Measurements from ENCODE around the gene SH2B3. TPM values are rescaled to one million over a fixed set of nuclear protein-coding genes. Genes with fewer than 3 reads are reported as not detected.

SH2B3 gene
- polyA plus RNA-seq, 1 donor from 2014 or later = 3.0 TPM

DNA sequence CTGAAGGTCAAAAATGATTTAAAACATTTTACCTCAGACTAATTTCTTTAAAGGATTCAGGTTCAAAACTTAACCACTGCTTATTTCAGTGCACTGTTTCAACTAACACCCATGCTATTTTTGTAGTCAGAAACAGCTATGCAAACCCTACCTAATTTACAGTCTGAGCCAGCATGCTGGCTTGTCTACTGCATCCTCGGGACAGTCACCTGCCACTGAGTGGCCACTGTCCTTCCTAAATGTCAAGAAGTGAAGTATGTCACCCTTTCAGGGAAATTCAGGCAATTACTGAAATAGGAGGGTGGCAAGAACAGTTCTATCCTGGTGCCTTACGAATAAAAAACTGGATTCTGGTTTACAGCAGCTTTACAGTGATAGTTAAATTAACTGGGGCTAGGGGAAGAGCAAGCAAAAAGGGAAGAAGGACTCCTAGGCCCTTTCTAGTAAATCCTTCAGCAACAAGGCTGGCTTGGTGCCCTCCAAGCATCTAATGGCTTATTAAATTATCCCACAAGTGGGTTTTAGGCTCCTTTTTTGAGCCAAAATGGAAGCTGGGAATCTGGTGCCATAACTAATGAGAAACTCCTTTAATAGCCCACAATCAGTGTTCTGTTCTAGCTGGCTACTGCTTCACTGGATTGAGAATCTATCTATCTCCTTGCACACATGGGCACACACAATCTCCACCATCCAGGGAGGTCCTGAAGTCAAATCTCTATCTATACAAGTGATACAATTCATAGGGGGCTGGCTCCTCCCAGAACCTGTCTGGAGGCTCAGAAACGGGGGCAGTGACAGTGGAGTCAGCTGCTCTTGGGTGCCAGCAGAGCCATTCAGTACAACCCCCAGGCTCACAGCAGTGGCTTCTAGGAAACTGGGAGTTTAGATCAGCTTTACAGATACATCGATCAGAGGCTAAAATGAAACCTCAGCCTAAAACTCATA is 43.4 kb downstream of the SH2B3 start:
- Histone ChIP-seq H2AFZ (ENCODE audit: low read depth, low read length) (no peak overlapping the region), H3K79me2 (replicated peaks; ENCODE audit: insufficient read depth, low read length) (no peaks in the 10 kb centered on the region), H3K27ac (ENCODE audit: low read length) (no peak overlapping the region), H3K9ac (ENCODE audit: low read length) (no peak overlapping the region), H4K20me1 (ENCODE audit: insufficient read depth) (no peaks in the 10 kb centered on the region), H3K4me3 (ENCODE audit: low read length) (no peak overlapping the region), H3K4me2 (ENCODE audit: low read length) (no peak overlapping the region), H3K9me3 (ENCODE audit: low read length) (no peaks in the 10 kb centered on the region), H3K27me3 (ENCODE audit: insufficient read depth, low read depth, low read length) (no peaks in the 10 kb centered on the region), H3F3A (ENCODE audit: insufficient read depth, low read length, poor library complexity, severe bottlenecking) (no peaks in the 10 kb centered on the region), H3K9me2 (ENCODE audit: insufficient read depth, low read length) (no peaks in the 10 kb centered on the region), H3K36me3 (ENCODE audit: insufficient read depth, low read length) (peaks cover 5% of the 10 kb centered on the region)
- TF ChIP-seq CTCF (IDR thresholded peaks at IDR 0.05; ENCODE audit: poor library complexity, severe bottlenecking) (no peak), POLR2AphosphoS5 (IDR thresholded peaks at IDR 0.05) (no peak), SMC3 (conservative IDR thresholded peaks at IDR 0.05; ENCODE audit: poor library complexity) (no peak), TAF1 (IDR thresholded peaks at IDR 0.05; ENCODE audit: low read depth) (no peak), RAD21 (conservative IDR thresholded peaks at IDR 0.05) (no peak), EP300 (conservative IDR thresholded peaks at IDR 0.05; ENCODE audit: poor library complexity, severe bottlenecking) (no peak), REST (IDR thresholded peaks at IDR 0.05; ENCODE audit: borderline replicate concordance) (no peak), EZH2 (IDR thresholded peaks at IDR 0.05; ENCODE audit: borderline replicate concordance, insufficient read depth, low read length, poor library complexity, severe bottlenecking) (no peak), MXI1 (conservative IDR thresholded peaks at IDR 0.05; ENCODE audit: poor library complexity, severe bottlenecking) (no peak)

DNA sequence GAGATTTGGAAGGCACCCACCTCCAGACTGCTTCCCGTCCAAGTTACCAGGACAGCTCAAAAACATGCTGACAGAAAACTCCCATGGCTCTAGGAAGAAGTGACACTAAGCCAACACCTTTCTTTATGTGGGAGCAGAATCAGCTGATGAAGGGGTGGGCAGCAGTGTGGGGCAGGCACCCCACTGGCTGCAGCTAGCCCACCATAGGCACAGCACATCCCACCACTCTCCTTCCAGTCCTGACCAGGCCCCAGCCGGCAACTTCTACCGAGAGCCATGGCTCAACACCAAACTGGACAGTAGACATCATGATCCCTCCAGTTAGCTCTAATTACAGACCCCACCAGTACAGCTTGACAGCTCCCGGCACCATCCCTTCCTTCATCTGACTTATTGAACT is 45.0 kb downstream of the SH2B3 start:
- H3K36me3 ChIP-seq (ENCODE audit: insufficient read depth, low read length) = peaks cover 5% of the 10 kb centered on the region
- H2AFZ ChIP-seq (ENCODE audit: low read depth, low read length) = no peak overlapping the region
- no peaks in the 10 kb centered on the region for H3K9me3 ChIP-seq (ENCODE audit: low read length)
- no peak overlapping the region for H3K9ac ChIP-seq (ENCODE audit: low read length)
- no peak overlapping the region for H3K27ac ChIP-seq (ENCODE audit: low read length)
- H3K79me2 ChIP-seq (replicated peaks; ENCODE audit: insufficient read depth, low read length) = no peaks in the 10 kb centered on the region
- H3F3A ChIP-seq (ENCODE audit: insufficient read depth, low read length, poor library complexity, severe bottlenecking) = no peaks in the 10 kb centered on the region
- H4K20me1 ChIP-seq (ENCODE audit: insufficient read depth) = no peaks in the 10 kb centered on the region
- H3K4me2 ChIP-seq (ENCODE audit: low read length) = no peak overlapping the region
- H3K27me3 ChIP-seq (ENCODE audit: insufficient read depth, low read depth, low read length) = no peaks in the 10 kb centered on the region
- no peaks in the 10 kb centered on the region for H3K9me2 ChIP-seq (ENCODE audit: insufficient read depth, low read length)
- no peak overlapping the region for H3K4me3 ChIP-seq (ENCODE audit: low read length)
- TF ChIP-seq EZH2 (IDR thresholded peaks at IDR 0.05; ENCODE audit: borderline replicate concordance, insufficient read depth, low read length, poor library complexity, severe bottlenecking) = no peak
- TF ChIP-seq MXI1 (conservative IDR thresholded peaks at IDR 0.05; ENCODE audit: poor library complexity, severe bottlenecking) = no peak
- TF ChIP-seq EP300 (conservative IDR thresholded peaks at IDR 0.05; ENCODE audit: poor library complexity, severe bottlenecking) = no peak
- no peak for TF ChIP-seq REST (IDR thresholded peaks at IDR 0.05; ENCODE audit: borderline replicate concordance)

All from neural cell (in vitro differentiated cells).